Measurements from ENCODE around the gene EEFSEC.

DNA sequence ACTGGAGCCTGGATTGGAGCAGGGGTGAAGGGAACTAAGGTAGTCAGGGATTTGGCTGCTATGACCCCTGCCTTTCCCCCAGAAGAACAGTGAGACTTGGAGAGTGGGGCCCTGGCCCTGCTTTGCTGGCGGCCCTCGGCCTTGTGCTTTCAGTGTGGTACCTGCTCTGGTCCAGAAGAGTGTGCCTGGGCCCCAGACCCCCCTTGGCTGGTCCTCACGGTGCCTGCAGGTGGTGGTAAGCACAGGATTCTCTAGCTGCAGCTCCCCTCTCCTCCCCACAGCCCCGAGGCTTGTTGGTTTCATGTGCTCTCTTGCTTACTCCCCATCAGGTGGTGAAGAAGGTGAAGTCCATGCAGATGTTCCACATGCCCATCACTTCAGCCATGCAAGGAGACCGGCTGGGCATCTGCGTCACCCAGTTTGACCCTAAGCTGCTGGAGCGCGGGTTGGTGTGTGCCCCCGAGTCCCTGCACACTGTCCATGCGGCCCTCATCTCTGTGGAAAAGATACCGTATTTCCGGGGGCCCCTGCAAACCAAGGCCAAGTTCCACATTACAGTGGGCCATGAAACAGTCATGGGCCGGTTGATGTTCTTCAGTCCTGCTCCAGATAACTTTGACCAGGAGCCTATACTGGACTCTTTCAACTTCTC lies 187.7 kb downstream of the EEFSEC start:
- TF ChIP-seq, protein P1, sequence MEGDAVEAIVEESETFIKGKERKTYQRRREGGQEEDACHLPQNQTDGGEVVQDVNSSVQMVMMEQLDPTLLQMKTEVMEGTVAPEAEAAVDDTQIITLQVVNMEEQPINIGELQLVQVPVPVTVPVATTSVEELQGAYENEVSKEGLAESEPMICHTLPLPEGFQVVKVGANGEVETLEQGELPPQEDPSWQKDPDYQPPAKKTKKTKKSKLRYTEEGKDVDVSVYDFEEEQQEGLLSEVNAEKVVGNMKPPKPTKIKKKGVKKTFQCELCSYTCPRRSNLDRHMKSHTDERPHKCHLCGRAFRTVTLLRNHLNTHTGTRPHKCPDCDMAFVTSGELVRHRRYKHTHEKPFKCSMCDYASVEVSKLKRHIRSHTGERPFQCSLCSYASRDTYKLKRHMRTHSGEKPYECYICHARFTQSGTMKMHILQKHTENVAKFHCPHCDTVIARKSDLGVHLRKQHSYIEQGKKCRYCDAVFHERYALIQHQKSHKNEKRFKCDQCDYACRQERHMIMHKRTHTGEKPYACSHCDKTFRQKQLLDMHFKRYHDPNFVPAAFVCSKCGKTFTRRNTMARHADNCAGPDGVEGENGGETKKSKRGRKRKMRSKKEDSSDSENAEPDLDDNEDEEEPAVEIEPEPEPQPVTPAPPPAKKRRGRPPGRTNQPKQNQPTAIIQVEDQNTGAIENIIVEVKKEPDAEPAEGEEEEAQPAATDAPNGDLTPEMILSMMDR (IDR thresholded peaks at IDR 0.05; ENCODE audit: low read length), result no peak
- no peak for TF ChIP-seq EZH2 (optimal IDR thresholded peaks at IDR 0.05; ENCODE audit: low read depth, low read length)

Measured in MM.1S (cell line).